ENCODE measurements around the gene ZNF195.

The ZNF195 gene

DNA sequence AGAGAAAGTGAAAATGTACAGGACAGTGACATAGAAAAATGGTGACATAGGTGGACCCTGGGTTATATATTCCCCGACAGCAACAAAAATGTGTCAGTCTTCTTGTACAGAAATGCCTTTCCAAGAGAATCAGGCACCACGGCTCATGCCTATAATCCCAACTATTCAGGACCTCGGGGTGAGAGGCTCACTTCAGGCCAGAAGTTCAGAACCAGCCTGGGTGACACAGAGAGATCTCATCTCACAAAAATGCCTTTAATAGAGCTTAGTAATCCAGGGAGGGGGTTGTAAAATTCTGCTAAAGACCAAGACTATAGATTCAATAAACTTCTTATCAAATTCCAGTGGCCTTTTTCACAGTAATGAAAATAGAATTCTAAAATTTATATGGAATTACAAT is 10.7 kb downstream of the ZNF195 start:
- no peak for TF ChIP-seq CTCF (IDR thresholded peaks at IDR 0.05; ENCODE audit: low read depth, low read length, poor library complexity, severe bottlenecking)
- no peak for TF ChIP-seq EZH2phosphoT487 (IDR thresholded peaks at IDR 0.05; ENCODE audit: borderline replicate concordance, low read length)
- Histone ChIP-seq H4K20me1 (ENCODE audit: control insufficient read depth, insufficient read depth, low read depth, low read length) (no peaks in the 10 kb centered on the region), H3K4me3 (ENCODE audit: low read length) (no peak overlapping the region), H3K79me2 (ENCODE audit: control insufficient read depth, low read length) (peaks cover 60% of the 10 kb centered on the region), H3K27ac (ENCODE audit: low read depth, low read length) (no peak overlapping the region), H3K9me3 (ENCODE audit: control insufficient read depth, insufficient read depth, low read length) (peaks cover 20% of the 10 kb centered on the region), H3K36me3 (ENCODE audit: control insufficient read depth, low read length) (peaks cover 99% of the 10 kb centered on the region), H3F3A (ENCODE audit: control insufficient read depth, insufficient read depth) (no peaks in the 10 kb centered on the region), H3K27me3 (ENCODE audit: control insufficient read depth, low read length) (no peaks in the 10 kb centered on the region), H3K9me2 (replicated peaks; ENCODE audit: control insufficient read depth, low read length) (no peaks in the 10 kb centered on the region), H3K4me1 (ENCODE audit: control insufficient read depth, low read length) (no peaks in the 10 kb centered on the region), H3K4me2 (ENCODE audit: low read length) (no peak overlapping the region)

GRCh38 chr11:3367221-3367620 is 11.7 kb downstream of the ZNF195 start:
- Histone ChIP-seq H3K27ac (ENCODE audit: low read depth, low read length) (no peak overlapping the region), H3K27me3 (ENCODE audit: control insufficient read depth, low read length) (no peaks in the 10 kb centered on the region), H3K4me2 (ENCODE audit: low read length) (no peak overlapping the region), H3F3A (ENCODE audit: control insufficient read depth, insufficient read depth) (no peaks in the 10 kb centered on the region), H3K9me2 (replicated peaks; ENCODE audit: control insufficient read depth, low read length) (no peaks in the 10 kb centered on the region), H4K20me1 (ENCODE audit: control insufficient read depth, insufficient read depth, low read depth, low read length) (no peaks in the 10 kb centered on the region), H3K9me3 (ENCODE audit: control insufficient read depth, insufficient read depth, low read length) (peaks cover 29% of the 10 kb centered on the region), H3K79me2 (ENCODE audit: control insufficient read depth, low read length) (peaks cover 57% of the 10 kb centered on the region), H3K4me3 (ENCODE audit: low read length) (no peak overlapping the region), H3K4me1 (ENCODE audit: control insufficient read depth, low read length) (no peaks in the 10 kb centered on the region), H3K36me3 (ENCODE audit: control insufficient read depth, low read length) (peaks cover 99% of the 10 kb centered on the region)
- TF ChIP-seq CTCF (IDR thresholded peaks at IDR 0.05; ENCODE audit: low read depth, low read length, poor library complexity, severe bottlenecking), result no peak
- no peak for TF ChIP-seq EZH2phosphoT487 (IDR thresholded peaks at IDR 0.05; ENCODE audit: borderline replicate concordance, low read length)

DNA sequence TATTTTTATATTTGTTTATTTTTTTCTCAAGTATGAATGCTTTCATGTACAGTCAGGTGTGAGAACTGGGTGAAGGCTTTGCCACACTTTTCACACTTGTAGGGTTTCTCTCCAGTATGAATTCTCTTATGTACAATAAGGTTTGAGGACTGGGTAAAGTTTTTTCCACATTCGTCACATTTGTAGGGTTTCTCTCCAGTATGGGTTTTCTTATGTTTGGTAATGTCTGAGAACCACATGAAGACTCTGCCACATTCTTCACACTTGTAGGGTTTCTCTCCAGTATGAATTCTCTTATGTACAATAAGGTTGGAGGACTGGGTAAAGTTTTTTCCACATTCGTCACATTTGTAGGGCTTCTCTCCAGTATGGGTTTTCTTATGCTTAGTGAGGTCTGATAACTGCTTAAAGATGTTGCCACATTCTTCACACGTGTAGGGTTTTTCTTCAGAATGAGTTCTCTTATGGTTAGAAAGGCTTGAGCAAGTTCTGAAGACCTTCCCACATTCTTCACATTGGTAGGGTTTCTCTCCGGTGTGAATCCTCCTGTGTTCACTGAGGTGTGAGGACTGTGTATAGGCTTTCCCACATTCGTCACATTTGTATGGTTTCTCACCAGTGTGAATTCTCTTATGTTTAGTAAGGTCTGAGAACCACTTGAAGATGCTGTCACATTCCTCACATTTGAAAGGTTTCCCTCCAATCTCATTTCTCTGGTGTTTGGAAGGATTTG is 19.7 kb downstream of the ZNF195 start:
- Histone ChIP-seq H3K27me3 (ENCODE audit: control insufficient read depth, low read length) (no peaks in the 10 kb centered on the region), H3K4me1 (ENCODE audit: control insufficient read depth, low read length) (no peaks in the 10 kb centered on the region), H3K4me2 (ENCODE audit: low read length) (no peak overlapping the region), H3K79me2 (ENCODE audit: control insufficient read depth, low read length) (peaks cover 19% of the 10 kb centered on the region), H3K27ac (ENCODE audit: low read depth, low read length) (no peak overlapping the region), H3K36me3 (ENCODE audit: control insufficient read depth, low read length) (peaks cover 72% of the 10 kb centered on the region), H3F3A (ENCODE audit: control insufficient read depth, insufficient read depth) (peaks cover 6% of the 10 kb centered on the region; the same call in 1 of the 2 replicates), H3K4me3 (ENCODE audit: low read length) (no peak overlapping the region), H3K9me3 (ENCODE audit: control insufficient read depth, insufficient read depth, low read length) (peaks cover 62% of the 10 kb centered on the region), H3K9me2 (replicated peaks; ENCODE audit: control insufficient read depth, low read length) (no peaks in the 10 kb centered on the region), H4K20me1 (ENCODE audit: control insufficient read depth, insufficient read depth, low read depth, low read length) (no peaks in the 10 kb centered on the region)
- TF ChIP-seq EZH2phosphoT487 (IDR thresholded peaks at IDR 0.05; ENCODE audit: borderline replicate concordance, low read length), result no peak
- TF ChIP-seq CTCF (IDR thresholded peaks at IDR 0.05; ENCODE audit: low read depth, low read length, poor library complexity, severe bottlenecking), result no peak

All from DOHH2 (cell line).